ENCODE results near the gene RAB18. TPM values are rescaled to one million over a fixed set of nuclear protein-coding genes. Genes with fewer than 3 reads are reported as not detected.

The RAB18 gene
- total and polyA plus RNA-seq, 10 of the 15 experiments (the other 5 are each of a cell fraction or from before 2014, with no cell fraction given): 13.4 to 98.8 (median 42.1) TPM

DNA sequence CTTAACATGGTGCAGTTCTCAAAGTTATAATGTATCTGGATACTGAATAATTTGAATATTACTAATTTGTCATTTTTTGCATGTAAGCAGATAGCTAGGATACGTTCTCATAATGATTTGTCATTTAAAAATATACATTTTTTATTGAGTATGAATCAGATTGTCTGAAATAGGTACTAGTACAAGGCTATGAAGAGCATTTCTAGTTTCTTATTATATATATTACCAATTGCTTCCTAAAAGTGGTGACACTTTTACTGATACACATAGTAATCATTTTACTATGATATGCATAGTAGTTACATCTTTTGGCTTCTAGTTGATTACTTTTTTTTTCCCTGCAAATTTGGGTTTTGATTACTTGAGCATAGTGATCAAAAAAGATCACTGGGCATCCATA is 26.4 kb downstream of the RAB18 start:
- 90% methylated on average over 1 of the region's 1 CpG for WGBS (ENCODE audit: insufficient coverage, insufficient replicate concordance, low lambda C conversion rate, missing lambda C conversion rate)
- Histone ChIP-seq H3K27ac (ENCODE audit: control insufficient read depth, insufficient read depth) (no peak overlapping the region), H4K20me1 (ENCODE audit: control insufficient read depth, insufficient read depth) (no peaks in the 10 kb centered on the region), H3K27me3 (replicated peaks in 1 of 2; ENCODE audit: control insufficient read depth in 2 of 2, insufficient read depth in 2 of 2, low read length in 1 of 2) (no peaks in the 10 kb centered on the region), H3K36me3 (ENCODE audit: control insufficient read depth in 2 of 2, insufficient read depth in 2 of 2, low read length in 1 of 2) (peaks cover 0 to 10% of the 10 kb centered on the region in 2 experiments; a peak in 3 of 4 replicates), H3K9ac (ENCODE audit: control insufficient read depth, insufficient read depth, low read length) (no peak overlapping the region), H2AFZ (ENCODE audit: control insufficient read depth, low read depth, low read length) (no peak overlapping the region), H3K79me2 (ENCODE audit: control insufficient read depth, insufficient read depth, low read length) (peaks cover 7% of the 10 kb centered on the region), H3K9me3 (replicated peaks; ENCODE audit: control insufficient read depth, insufficient read depth, low read length) (no peaks in the 10 kb centered on the region; the same call in 2 of the 3 replicates), H3K4me2 (ENCODE audit: control insufficient read depth, insufficient read depth) (no peak overlapping the region), H3K4me1 (ENCODE audit: control insufficient read depth, insufficient read depth, low read length) (no peaks in the 10 kb centered on the region), H3K4me3 (no peak overlapping the region)
- ChIA-PET RAD21 (ENCODE audit: unreplicated experiment) (interaction anchor here (1.5 kb wide), 1 partner anchor 26 kb away, joined by 3 read pairs; the partner anchor contains the start of gene RAB18), SMC1A (ENCODE audit: uncharacterized antibody, unreplicated experiment) (interaction anchor here (0.8 to 1.2 kb wide), 4 partner anchors 8 to 27 kb away, joined by 3 to 7 read pairs (median 4); no protein-coding TSS in a partner anchor), CTCF (interaction anchor here (0.7 kb wide), 1 partner anchor 318 kb away, joined by 4 read pairs; no protein-coding TSS in a partner anchor), POLR2A (no interaction called here)
- intact Hi-C loops (cut with micrococcal nuclease; ENCODE audit: unreplicated experiment) (loop anchor here (10.0 kb wide), 1 partner anchor 1004 kb away; the partner anchor contains the start of gene WAC), in situ Hi-C loops (cut with MboI) (no loop called here)
- DNase-seq (ENCODE audit: low read depth, low spot score): no peak
- TF ChIP-seq NBN (IDR thresholded peaks at IDR 0.05): no peak
- ATAC-seq: no peak
- FAIRE-seq: no peak
- no TSS peak for BruUV-seq (replicated peaks)

DNA sequence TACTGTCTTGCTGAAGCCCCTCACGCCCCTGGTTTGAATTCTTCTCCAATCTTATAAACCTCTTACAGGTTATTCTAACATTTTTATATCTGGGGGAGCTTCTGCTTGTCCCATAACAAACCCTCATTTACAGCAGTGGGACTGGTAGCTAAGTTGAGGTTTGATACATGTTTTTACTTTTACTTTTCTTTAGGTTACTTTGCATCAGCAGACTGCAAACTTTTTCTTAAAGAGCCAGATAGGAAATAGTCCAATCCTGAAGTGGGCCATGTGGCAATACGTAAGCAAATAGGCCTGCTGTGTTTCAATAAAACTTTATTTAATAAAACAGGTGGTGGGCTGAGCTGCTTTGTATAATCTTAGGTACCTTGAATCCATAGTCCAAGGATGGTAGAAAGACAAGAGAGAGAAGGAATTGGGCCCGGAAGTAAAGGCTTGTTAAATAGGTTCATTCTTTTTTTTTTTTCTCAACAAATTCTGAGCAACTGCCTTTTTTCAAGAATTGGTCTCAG is 27.3 kb downstream of the RAB18 start:
- no peak for FAIRE-seq
- Histone ChIP-seq H3K79me2 (ENCODE audit: control insufficient read depth, insufficient read depth, low read length) (peaks cover 4% of the 10 kb centered on the region), H3K36me3 (ENCODE audit: control insufficient read depth in 2 of 2, insufficient read depth in 2 of 2, low read length in 1 of 2) (peaks cover 0 to 10% of the 10 kb centered on the region in 2 experiments; a peak in 3 of 4 replicates)

More for the DNA sequence above, 27.3 kb downstream of the RAB18 start:
- Histone ChIP-seq H3K4me3 (no peak overlapping the region), H2AFZ (ENCODE audit: control insufficient read depth, low read depth, low read length) (no peak overlapping the region), H3K9me3 (replicated peaks; ENCODE audit: control insufficient read depth, insufficient read depth, low read length) (no peaks in the 10 kb centered on the region; the same call in 2 of the 3 replicates), H3K9ac (ENCODE audit: control insufficient read depth, insufficient read depth, low read length) (no peak overlapping the region), H3K27me3 (replicated peaks in 1 of 2; ENCODE audit: control insufficient read depth in 2 of 2, insufficient read depth in 2 of 2, low read length in 1 of 2) (no peaks in the 10 kb centered on the region), H3K4me1 (ENCODE audit: control insufficient read depth, insufficient read depth, low read length) (no peaks in the 10 kb centered on the region; the same call in 1 of the 2 replicates), H3K4me2 (ENCODE audit: control insufficient read depth, insufficient read depth) (no peak overlapping the region), H4K20me1 (ENCODE audit: control insufficient read depth, insufficient read depth) (no peaks in the 10 kb centered on the region), H3K27ac (ENCODE audit: control insufficient read depth, insufficient read depth) (no peak overlapping the region)
- no TSS peak for BruUV-seq (replicated peaks)
- TF ChIP-seq, protein P1, sequence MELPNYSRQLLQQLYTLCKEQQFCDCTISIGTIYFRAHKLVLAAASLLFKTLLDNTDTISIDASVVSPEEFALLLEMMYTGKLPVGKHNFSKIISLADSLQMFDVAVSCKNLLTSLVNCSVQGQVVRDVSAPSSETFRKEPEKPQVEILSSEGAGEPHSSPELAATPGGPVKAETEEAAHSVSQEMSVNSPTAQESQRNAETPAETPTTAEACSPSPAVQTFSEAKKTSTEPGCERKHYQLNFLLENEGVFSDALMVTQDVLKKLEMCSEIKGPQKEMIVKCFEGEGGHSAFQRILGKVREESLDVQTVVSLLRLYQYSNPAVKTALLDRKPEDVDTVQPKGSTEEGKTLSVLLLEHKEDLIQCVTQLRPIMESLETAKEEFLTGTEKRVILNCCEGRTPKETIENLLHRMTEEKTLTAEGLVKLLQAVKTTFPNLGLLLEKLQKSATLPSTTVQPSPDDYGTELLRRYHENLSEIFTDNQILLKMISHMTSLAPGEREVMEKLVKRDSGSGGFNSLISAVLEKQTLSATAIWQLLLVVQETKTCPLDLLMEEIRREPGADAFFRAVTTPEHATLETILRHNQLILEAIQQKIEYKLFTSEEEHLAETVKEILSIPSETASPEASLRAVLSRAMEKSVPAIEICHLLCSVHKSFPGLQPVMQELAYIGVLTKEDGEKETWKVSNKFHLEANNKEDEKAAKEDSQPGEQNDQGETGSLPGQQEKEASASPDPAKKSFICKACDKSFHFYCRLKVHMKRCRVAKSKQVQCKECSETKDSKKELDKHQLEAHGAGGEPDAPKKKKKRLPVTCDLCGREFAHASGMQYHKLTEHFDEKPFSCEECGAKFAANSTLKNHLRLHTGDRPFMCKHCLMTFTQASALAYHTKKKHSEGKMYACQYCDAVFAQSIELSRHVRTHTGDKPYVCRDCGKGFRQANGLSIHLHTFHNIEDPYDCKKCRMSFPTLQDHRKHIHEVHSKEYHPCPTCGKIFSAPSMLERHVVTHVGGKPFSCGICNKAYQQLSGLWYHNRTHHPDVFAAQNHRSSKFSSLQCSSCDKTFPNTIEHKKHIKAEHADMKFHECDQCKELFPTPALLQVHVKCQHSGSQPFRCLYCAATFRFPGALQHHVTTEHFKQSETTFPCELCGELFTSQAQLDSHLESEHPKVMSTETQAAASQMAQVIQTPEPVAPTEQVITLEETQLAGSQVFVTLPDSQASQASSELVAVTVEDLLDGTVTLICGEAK (IDR thresholded peaks at IDR 0.05; ENCODE audit: borderline replicate concordance): peak; percentile 83
- TF ChIP-seq CHD1 (IDR thresholded peaks at IDR 0.05; ENCODE audit: low read depth, low read length): no peak
- DNase-seq (ENCODE audit: low read depth, low spot score) (no peak), ATAC-seq (no peak)
- SMC1A ChIA-PET (ENCODE audit: uncharacterized antibody, unreplicated experiment): interaction anchor here (1.1 to 1.2 kb wide), 2 partner anchors 9 to 171 kb away, joined by 4 read pairs; no protein-coding TSS in a partner anchor
- intact Hi-C loops (cut with micrococcal nuclease; ENCODE audit: unreplicated experiment) (loop anchor here (10.0 kb wide), 1 partner anchor 1003 kb away; the partner anchor contains the start of gene WAC), in situ Hi-C loops (cut with MboI) (no loop called here)
- CTCF ChIA-PET: interaction anchor here (0.5 to 0.7 kb wide), 2 partner anchors 319 to 1198 kb away, joined by 3 to 4 read pairs; no protein-coding TSS in a partner anchor
- WGBS (ENCODE audit: insufficient coverage, insufficient replicate concordance, low lambda C conversion rate, missing lambda C conversion rate): 93% methylated on average over 3 of the region's 3 CpGs
- RAD21 ChIA-PET (ENCODE audit: unreplicated experiment): interaction anchor here (1.5 kb wide), 1 partner anchor 27 kb away, joined by 3 read pairs; the partner anchor contains the start of gene RAB18
- POLR2A ChIA-PET: no interaction called here

Data from GM12878 (cell line).